Upper lobe of left lung (tissue), 6 donors: ENCODE data around the gene LIPK. TPM values are rescaled to one million over a fixed set of nuclear protein-coding genes. Genes with fewer than 3 reads are reported as not detected.
"Not testable (repeated sequence)": the region's sequence is repeated elsewhere in the genome, so short reads cannot be mapped to it uniquely, and the experiment has no call there.

Experiments used
- ATAC-seq, 2 donors: fragments of 200-7000 bp; cut with Tn5 transposase; one replicate each; pipeline ENCODE4 v1.9.1; 2022; ENCODE audit warnings: mild to moderate bottlenecking in 2 of 2, moderate library complexity in 2 of 2; ENCODE audit not compliant: low FRiP score in 2 of 2
- DNase-seq, 2 donors: peaks; one replicate each; pipeline ENCODE4 v3.0.0-alpha.2; 2019 to 2020
- H3K27ac ChIP-seq, 4 donors: fragments of 200-600 bp; sonication (generic); one replicate each; pipeline ENCODE4 v1.5.1; 2016 to 2019
- H3K27me3 ChIP-seq, 4 donors: fragments of 200-600 bp; sonication (generic); one replicate each; pipeline ENCODE4 v1.5.1; 2017 to 2019
- H3K36me3 ChIP-seq, 4 donors: fragments of 200-600 bp; sonication (generic); one replicate each; pipeline ENCODE4 v1.5.1; 2016 to 2019
- H3K4me1 ChIP-seq, 4 donors: fragments of 200-600 bp; sonication (generic); one replicate each; pipeline ENCODE4 v1.5.1; 2018 to 2019
- H3K4me3 ChIP-seq, 4 donors: fragments of 200-600 bp; sonication (generic); one replicate each; pipeline ENCODE4 v1.5.1; 2017 to 2019; ENCODE audit warnings: mild to moderate bottlenecking in 2 of 4, moderate library complexity in 1 of 4
- H3K9me3 ChIP-seq, 4 donors: fragments of 200-600 bp; sonication (generic); one replicate each; pipeline ENCODE4 v1.5.1; 2018 to 2019
- EP300 ChIP-seq, 4 donors: sonication (generic); formaldehyde crosslinking; IDR thresholded peaks; one replicate each; pipeline ENCODE4 v1.5.1; 2017; ENCODE audit warnings: antibody characterized with exemption in 4 of 4, control low read depth in 2 of 4
- POLR2A ChIP-seq, 4 donors: fragments of 450-650 bp; IDR thresholded peaks; one replicate each; pipeline ENCODE4 v1.5.1; 2016 to 2017; ENCODE audit warnings: antibody characterized with exemption in 4 of 4, mild to moderate bottlenecking in 2 of 4
- POLR2AphosphoS5 ChIP-seq, 2 donors: sonication (generic); formaldehyde crosslinking; IDR thresholded peaks; one replicate each; pipeline ENCODE4 v1.5.1; 2017; ENCODE audit warnings: antibody characterized with exemption in 2 of 2
- WGBS, 2 donors: methylation state at CpG; one replicate each; pipeline ENCODE4 v1.1.5; 2017 to 2018; 5-methylcytosine and 5-hydroxymethylcytosine counted together
- total RNA-seq, 6 donors: library from RNA; depleted of rRNA in 4 of 6; stranded (reverse); fragments of >200 nt in 4 of 6; gene quantifications; one replicate each; pipeline versions ENCODE4 v1.1.0 to v1.2.1, GENCODE V29; 2016 to 2021
- TF ChIP-seq, protein P1 (sequence below), 6 experiments: fragments of 450-650 bp in 4 of 6; fragments of 200-600 bp in 2 of 6; sonication (generic) in 2 of 6; IDR thresholded peaks; one replicate each; pipeline ENCODE4 v1.5.1; 2016 to 2019; ENCODE audit warnings: antibody characterized with exemption in 6 of 6
- donor health status: DM: no; HTN: no; CAD: no; lungs with moderate emphysema.
- donor health status: DM: no; HTN: yes; CAD: no; lungs with severe emphysema.

Gene LIPK
- total RNA-seq, 6 donors from 2014 or later: not detected

GRCh38 chr10:88707429-88708155, 1.5 kb downstream of the LIPK start:
- WGBS, 2 donors: 56 to 62% methylated on average over 2 of the region's 2 CpGs
- Histone ChIP-seq H3K9me3 (no peaks in the 10 kb centered on the region), H3K27ac (no peak overlapping the region), H3K27me3 (no peaks in the 10 kb centered on the region), H3K4me1 (no peaks in the 10 kb centered on the region), H3K36me3 (no peaks in the 10 kb centered on the region), H3K4me3 (no peak overlapping the region)
- no peak for ATAC-seq
- no peak for DNase-seq
- TF ChIP-seq POLR2AphosphoS5 (IDR thresholded peaks at IDR 0.05) (no peak), POLR2A (IDR thresholded peaks at IDR 0.05) (no peak), EP300 (IDR thresholded peaks at IDR 0.05) (no peak)
- TF ChIP-seq, protein P1, sequence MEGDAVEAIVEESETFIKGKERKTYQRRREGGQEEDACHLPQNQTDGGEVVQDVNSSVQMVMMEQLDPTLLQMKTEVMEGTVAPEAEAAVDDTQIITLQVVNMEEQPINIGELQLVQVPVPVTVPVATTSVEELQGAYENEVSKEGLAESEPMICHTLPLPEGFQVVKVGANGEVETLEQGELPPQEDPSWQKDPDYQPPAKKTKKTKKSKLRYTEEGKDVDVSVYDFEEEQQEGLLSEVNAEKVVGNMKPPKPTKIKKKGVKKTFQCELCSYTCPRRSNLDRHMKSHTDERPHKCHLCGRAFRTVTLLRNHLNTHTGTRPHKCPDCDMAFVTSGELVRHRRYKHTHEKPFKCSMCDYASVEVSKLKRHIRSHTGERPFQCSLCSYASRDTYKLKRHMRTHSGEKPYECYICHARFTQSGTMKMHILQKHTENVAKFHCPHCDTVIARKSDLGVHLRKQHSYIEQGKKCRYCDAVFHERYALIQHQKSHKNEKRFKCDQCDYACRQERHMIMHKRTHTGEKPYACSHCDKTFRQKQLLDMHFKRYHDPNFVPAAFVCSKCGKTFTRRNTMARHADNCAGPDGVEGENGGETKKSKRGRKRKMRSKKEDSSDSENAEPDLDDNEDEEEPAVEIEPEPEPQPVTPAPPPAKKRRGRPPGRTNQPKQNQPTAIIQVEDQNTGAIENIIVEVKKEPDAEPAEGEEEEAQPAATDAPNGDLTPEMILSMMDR (IDR thresholded peaks at IDR 0.05): no peak

DNA sequence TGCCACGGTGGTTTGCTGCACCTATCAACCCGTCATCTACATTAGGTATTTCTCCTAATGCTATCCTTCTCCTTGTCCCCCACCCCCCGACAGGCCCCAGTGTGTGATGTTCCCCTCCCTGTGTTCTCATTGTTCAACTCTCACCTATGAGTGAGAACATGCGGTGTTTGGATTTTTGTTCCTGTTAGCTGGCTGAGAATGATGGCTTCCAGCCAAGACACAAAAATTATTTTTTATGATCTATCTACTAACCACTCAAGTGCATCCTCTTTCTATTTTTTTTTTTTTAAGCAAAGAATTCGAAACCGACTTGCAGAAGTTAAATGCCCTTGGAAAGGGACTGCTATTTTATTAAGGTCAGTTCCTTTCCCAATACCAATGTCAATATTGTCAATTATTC, 3.3 kb downstream of the LIPK start:
- H3K4me3 ChIP-seq, H3K4me1 ChIP-seq, H3K36me3 ChIP-seq, H3K27me3 ChIP-seq, H3K9me3 ChIP-seq, ATAC-seq, DNase-seq, H3K27ac ChIP-seq: not testable (repeated sequence)
- 50 to 59% methylated on average over 6 of the region's 6 CpGs for WGBS, 2 donors

GRCh38 chr10:88715517-88715916, 9.5 kb downstream of the LIPK start:
- no peak overlapping the region for H3K4me3 ChIP-seq
- H3K4me1 ChIP-seq: no peaks in the 10 kb centered on the region
- TF ChIP-seq, protein P1 (IDR thresholded peaks at IDR 0.05): no peak
- TF ChIP-seq POLR2AphosphoS5 (IDR thresholded peaks at IDR 0.05) (no peak), EP300 (IDR thresholded peaks at IDR 0.05) (no peak), POLR2A (IDR thresholded peaks at IDR 0.05) (no peak)
- H3K9me3 ChIP-seq: no peaks in the 10 kb centered on the region
- no peaks in the 10 kb centered on the region for H3K27me3 ChIP-seq
- H3K36me3 ChIP-seq: no peaks in the 10 kb centered on the region
- ATAC-seq (no peak), DNase-seq (no peak)
- WGBS, 2 donors: 93 to 94% methylated on average over 1 of the region's 1 CpG
- no peak overlapping the region for H3K27ac ChIP-seq

DNA sequence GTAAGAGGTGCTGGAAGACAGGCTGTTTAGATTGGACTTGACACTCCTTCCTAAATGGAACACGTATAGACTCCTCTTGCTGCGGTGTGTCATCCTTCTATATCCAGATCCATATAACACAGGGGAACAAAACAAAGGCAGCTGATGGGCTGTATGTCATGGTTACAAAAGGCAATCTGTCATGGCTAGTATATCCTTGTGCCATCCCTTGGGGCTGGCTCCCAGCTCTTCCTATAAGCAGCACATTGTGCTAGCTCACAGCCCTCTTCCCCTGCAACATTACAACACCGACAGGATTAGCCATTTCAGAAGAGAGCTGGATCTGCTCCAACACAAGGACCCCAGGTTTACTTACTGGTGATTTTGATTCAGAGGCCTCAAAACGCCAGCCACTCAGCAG, 15.3 kb downstream of the LIPK start:
- ATAC-seq (no peak), DNase-seq (no peak)
- TF ChIP-seq, protein P1 (IDR thresholded peaks at IDR 0.05): no peak
- no peak for TF ChIP-seq POLR2A (IDR thresholded peaks at IDR 0.05)
- TF ChIP-seq POLR2AphosphoS5 (IDR thresholded peaks at IDR 0.05): no peak
- no peak for TF ChIP-seq EP300 (IDR thresholded peaks at IDR 0.05)
- Histone ChIP-seq H3K27me3 (no peaks in the 10 kb centered on the region), H3K9me3 (no peaks in the 10 kb centered on the region), H3K27ac (no peak overlapping the region), H3K4me3 (no peak overlapping the region), H3K36me3 (no peaks in the 10 kb centered on the region), H3K4me1 (no peaks in the 10 kb centered on the region)
- WGBS, 2 donors: 64 to 89% methylated on average over 4 of the region's 4 CpGs

- TF ChIP-seq POLR2A (IDR thresholded peaks at IDR 0.05) (no peak), EP300 (IDR thresholded peaks at IDR 0.05) (no peak), POLR2AphosphoS5 (IDR thresholded peaks at IDR 0.05) (no peak)
- TF ChIP-seq, protein P1 (IDR thresholded peaks at IDR 0.05): no peak
- DNase-seq (no peak), ATAC-seq (no peak)
- WGBS, 2 donors: 30 to 43% methylated on average over 1 of the region's 1 CpG
- Histone ChIP-seq H3K36me3 (no peaks in the 10 kb centered on the region), H3K27ac (no peak overlapping the region), H3K9me3 (no peaks in the 10 kb centered on the region), H3K4me1 (no peaks in the 10 kb centered on the region), H3K4me3 (no peak overlapping the region), H3K27me3 (no peaks in the 10 kb centered on the region)
These were observed 19.7 kb downstream of the LIPK start for GRCh38 chr10:88725798-88726197.
